K562 (cell line): ENCODE measurements around the gene NKAIN1. TPM values are rescaled to one million over a fixed set of nuclear protein-coding genes. Genes with fewer than 3 reads are reported as not detected.
A peak's percentile ranks its signal among the peaks of the same experiment; 100 is the strongest.

Source experiments
- ASH1L ChIP-seq: fragments of 450-650 bp; IDR thresholded peaks from 2 replicates; pipeline ENCODE4 v1.6.1; 2018; ENCODE audit warnings: borderline replicate concordance, mild to moderate bottlenecking, low read depth; ENCODE audit not compliant: partially characterized antibody
- CEBPB ChIP-seq: fragments of 450-650 bp; IDR thresholded peaks from 2 replicates; pipeline ENCODE4 v1.6.1; 2016; ENCODE audit warnings: missing genetic modification characterization, missing compliant biosample characterization
- DEAF1 ChIP-seq: fragments of 450-650 bp; formaldehyde crosslinking; IDR thresholded peaks from 2 replicates; pipeline ENCODE4 v1.4.0; 2020; ENCODE audit warnings: mild to moderate bottlenecking, moderate library complexity
- DMBX1 ChIP-seq: fragments of 250-450 bp; sonication (Bioruptor Pico); IDR thresholded peaks from 2 replicates; pipeline ENCODE4 v1.8.0; 2022; ENCODE audit warnings: inconsistent platforms, mild to moderate bottlenecking, moderate library complexity, borderline replicate concordance
- GABPA ChIP-seq: fragments of 200-800 bp; sonication (Bioruptor generic); conservative IDR thresholded peaks from 2 replicates; pipeline ENCODE4 v1.6.1; 2016; ENCODE audit warnings: low read depth, missing genetic modification characterization, missing compliant biosample characterization
- HDAC1 ChIP-seq, 2 experiments: fragments of 450-650 bp; IDR thresholded peaks; 2 replicates each; pipeline ENCODE4 v1.6.1; 2016 to 2017; ENCODE audit warnings: inconsistent platforms in 1 of 2, mild to moderate bottlenecking in 1 of 2, moderate library complexity in 1 of 2
- HDGF ChIP-seq: fragments of 450-650 bp; IDR thresholded peaks from 2 replicates; pipeline ENCODE4 v1.6.1; 2016
- JUNB ChIP-seq: fragments of 450-650 bp; formaldehyde crosslinking; conservative IDR thresholded peaks from 2 replicates; pipeline ENCODE4 v1.4.0; 2020; ENCODE audit warnings: mild to moderate bottlenecking
- KLF13 ChIP-seq: fragments of 450-650 bp; IDR thresholded peaks from 2 replicates; pipeline ENCODE4 v1.6.1; 2016; ENCODE audit warnings: missing genetic modification characterization, low read depth, mild to moderate bottlenecking, missing compliant biosample characterization, moderate library complexity, borderline replicate concordance
- NR1H2 ChIP-seq: sonication (generic); formaldehyde crosslinking; IDR thresholded peaks from 2 replicates; pipeline ENCODE4 v1.4.0; 2020; ENCODE audit warnings: mild to moderate bottlenecking, missing genetic modification reagents
- RBM25 ChIP-seq: fragments of 200-400 bp; formaldehyde crosslinking; IDR thresholded peaks from 2 replicates; pipeline ENCODE4 v1.6.1; 2018; ENCODE audit warnings: low read length, low read depth, moderate library complexity; ENCODE audit not compliant: severe bottlenecking
- RCOR1 ChIP-seq, 2 experiments: IDR thresholded peaks; 2 replicates each; pipeline ENCODE4 v1.6.1; 2012; ENCODE audit warnings: low read depth in 2 of 2, low read length in 2 of 2, borderline replicate concordance in 1 of 2, improper control_type of control experiment in 1 of 2
- SLC30A9 ChIP-seq: fragments of 250-450 bp; sonication (Bioruptor Pico); IDR thresholded peaks from 2 replicates; pipeline ENCODE4 v1.8.0; 2022; ENCODE audit warnings: mild to moderate bottlenecking, moderate library complexity
- SMARCA5 ChIP-seq: fragments of 450-650 bp; IDR thresholded peaks from 2 replicates; pipeline ENCODE4 v1.6.1; 2016
- STAT5B ChIP-seq: fragments of 250-450 bp; sonication (Bioruptor Pico); IDR thresholded peaks from 2 replicates; pipeline ENCODE4 v1.8.0; 2021; ENCODE audit warnings: mild to moderate bottlenecking, inconsistent platforms
- TCF3 ChIP-seq: sonication (generic); formaldehyde crosslinking; IDR thresholded peaks from 2 replicates; pipeline ENCODE4 v1.4.0; 2020; ENCODE audit warnings: mild to moderate bottlenecking, missing genetic modification reagents
- TCF7 ChIP-seq: sonication (generic); IDR thresholded peaks from 2 replicates; pipeline ENCODE4 v1.6.1; 2016; ENCODE audit warnings: antibody characterized with exemption, borderline replicate concordance
- THRAP3 ChIP-seq: fragments of 450-650 bp; IDR thresholded peaks from 2 replicates; pipeline ENCODE4 v1.6.1; 2016; ENCODE audit warnings: mild to moderate bottlenecking, inconsistent platforms, borderline replicate concordance
- VEZF1 ChIP-seq: fragments of 200-800 bp; sonication (Bioruptor generic); IDR thresholded peaks from 2 replicates; pipeline ENCODE4 v1.6.1; 2017; ENCODE audit warnings: missing genetic modification characterization, missing compliant biosample characterization
- XRCC4 ChIP-seq: IDR thresholded peaks from one replicate; pipeline ENCODE4 v1.6.1; 2011; ENCODE audit not compliant: insufficient read depth, insufficient read length; ENCODE audit errors: extremely low read depth
- ZBED1 ChIP-seq: IDR thresholded peaks from 2 replicates; pipeline ENCODE4 v1.6.1; 2014
- ZNF140 ChIP-seq: fragments of 250-450 bp; sonication (Bioruptor Pico); IDR thresholded peaks from 2 replicates; pipeline ENCODE4 v1.8.0; 2021; ENCODE audit warnings: moderate library complexity, mild to moderate bottlenecking, inconsistent platforms
- ZNF165 ChIP-seq: fragments of 250-450 bp; sonication (Bioruptor Pico); IDR thresholded peaks from 2 replicates; pipeline ENCODE4 v1.4.0; 2020; ENCODE audit warnings: borderline replicate concordance
- polyA plus RNA-seq, 8 experiments: library from polyadenylated mRNA; depleted of rRNA in 4 of 8; stranded (reverse) in 5 of 8; unstranded in 3 of 8; fragments of >200 nt; fragmentation: Nextera tagmentation in 2 of 8; fragmentation: Illumina TruSeq in 1 of 8; extraction: Ambion mirVana in 2 of 8; extraction: Trizol in 1 of 8; gene quantifications; 2 replicates each; pipeline versions ENCODE4 v1.2.1 to v1.2.3, GENCODE V29; 2011 to 2014; ENCODE audit warnings: inconsistent platforms in 1 of 8, missing spikeins in 1 of 8
- total RNA-seq, 7 experiments: library from RNA; depleted of rRNA in 6 of 7; stranded (reverse); fragments of >200 nt in 6 of 7; fragmentation: Illumina TruSeq in 2 of 7; extraction: Trizol in 2 of 7; gene quantifications; 2 replicates each; pipeline versions ENCODE4 v1.2.1 to v1.2.3, GENCODE V29; 2011 to 2021; ENCODE audit warnings: low replicate concordance in 1 of 7
- TF ChIP-seq, protein P1 (sequence below): fragments of 250-450 bp; sonication (Bioruptor Pico); IDR thresholded peaks from 2 replicates; pipeline ENCODE4 v1.5.1; 2021; ENCODE audit warnings: mild to moderate bottlenecking
- TF ChIP-seq, protein P2 (sequence below): sonication (generic); formaldehyde crosslinking; IDR thresholded peaks from 2 replicates; pipeline ENCODE4 v1.8.1; 2022; ENCODE audit warnings: missing genetic modification reagents

NKAIN1 gene
- total and polyA plus RNA-seq, 9 of the 15 experiments (the other 6 are each of a cell fraction or from before 2014, with no cell fraction given): 0.03 to 0.22 (median 0.04) TPM; not detected in 3

DNA sequence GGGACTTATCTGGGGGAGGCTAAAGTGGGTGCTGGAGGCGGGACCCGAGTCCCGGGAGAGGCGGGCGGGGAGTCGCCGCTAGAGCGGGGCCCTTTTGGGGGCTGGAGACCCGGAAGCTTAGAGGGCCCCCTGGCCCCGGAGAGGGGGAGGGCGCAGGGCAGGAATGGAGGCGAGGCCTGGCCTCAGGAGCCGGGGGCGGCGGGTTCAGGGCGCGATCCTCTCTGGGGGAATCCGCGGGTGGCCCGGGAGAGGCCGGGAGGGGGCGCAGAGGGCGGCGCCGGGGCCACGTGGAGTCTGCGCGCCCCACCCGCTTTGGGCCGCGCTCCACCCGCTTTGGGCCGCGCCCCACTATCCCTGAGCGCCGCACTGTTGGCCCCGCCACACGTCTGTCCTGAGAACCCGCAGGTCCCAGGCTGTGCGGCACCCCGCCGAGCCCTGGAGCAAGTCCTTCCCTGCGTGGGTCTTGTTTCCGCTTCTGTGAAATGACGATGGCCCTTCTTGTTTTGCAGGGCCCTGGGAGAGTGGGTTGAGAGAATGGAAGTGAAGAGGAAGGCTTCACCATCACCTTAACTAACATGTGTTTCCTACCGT lies 84.4 kb downstream of the NKAIN1 start (continued):
- TF ChIP-seq VEZF1 (peak; percentile 93), TCF3 (CRISPR knock-in tag) (no peak), SLC30A9 (no peak), SMARCA5 (no peak), DMBX1 (CRISPR knock-in tag) (peak; percentile 42; the same call in 1 of the 2 replicates), RBM25 (no peak), ASH1L (no peak), NR1H2 (CRISPR knock-in tag) (no peak), CEBPB (no peak), DEAF1 (CRISPR knock-in tag) (0 out of 2 replicates have a peak, but pooled peaks have one; percentile 31), THRAP3 (no peak), ZBED1 (no peak), KLF13 (tag) (peak; percentile 89), STAT5B (CRISPR knock-in tag) (no peak), JUNB (CRISPR knock-in tag) (0 out of 2 replicates have a peak, but pooled peaks have one; percentile 15), XRCC4 (no peak), HDGF (no peak), ZNF140 (CRISPR knock-in tag) (no peak), RCOR1 (IDR thresholded peaks at IDR 0.05; ENCODE audit: borderline replicate concordance in 1 of 2, low read depth in 2 of 2, low read length in 2 of 2) (peak in 1 of 2 experiments; percentile 47; a peak in 1 of 4 replicates), ZNF165 (CRISPR knock-in tag) (no peak), GABPA (tag) (peak; percentile 74), HDAC1 (IDR thresholded peaks at IDR 0.05) (peak in 1 of 2 experiments; percentile 98; a peak in 3 of 4 replicates), TCF7 (no peak)
- TF ChIP-seq, protein P1, sequence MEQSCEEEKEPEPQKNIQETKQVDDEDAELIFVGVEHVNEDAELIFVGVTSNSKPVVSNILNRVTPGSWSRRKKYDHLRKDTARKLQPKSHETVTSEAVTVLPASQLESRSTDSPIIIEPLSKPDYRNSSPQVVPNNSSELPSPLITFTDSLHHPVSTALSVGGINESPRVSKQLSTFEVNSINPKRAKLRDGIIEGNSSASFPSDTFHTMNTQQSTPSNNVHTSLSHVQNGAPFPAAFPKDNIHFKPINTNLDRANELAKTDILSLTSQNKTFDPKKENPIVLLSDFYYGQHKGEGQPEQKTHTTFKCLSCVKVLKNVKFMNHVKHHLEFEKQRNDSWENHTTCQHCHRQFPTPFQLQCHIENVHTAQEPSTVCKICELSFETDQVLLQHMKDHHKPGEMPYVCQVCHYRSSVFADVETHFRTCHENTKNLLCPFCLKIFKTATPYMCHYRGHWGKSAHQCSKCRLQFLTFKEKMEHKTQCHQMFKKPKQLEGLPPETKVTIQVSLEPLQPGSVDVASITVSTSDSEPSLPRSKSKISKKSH (CRISPR knock-in tag): no peak
- TF ChIP-seq, protein P2, sequence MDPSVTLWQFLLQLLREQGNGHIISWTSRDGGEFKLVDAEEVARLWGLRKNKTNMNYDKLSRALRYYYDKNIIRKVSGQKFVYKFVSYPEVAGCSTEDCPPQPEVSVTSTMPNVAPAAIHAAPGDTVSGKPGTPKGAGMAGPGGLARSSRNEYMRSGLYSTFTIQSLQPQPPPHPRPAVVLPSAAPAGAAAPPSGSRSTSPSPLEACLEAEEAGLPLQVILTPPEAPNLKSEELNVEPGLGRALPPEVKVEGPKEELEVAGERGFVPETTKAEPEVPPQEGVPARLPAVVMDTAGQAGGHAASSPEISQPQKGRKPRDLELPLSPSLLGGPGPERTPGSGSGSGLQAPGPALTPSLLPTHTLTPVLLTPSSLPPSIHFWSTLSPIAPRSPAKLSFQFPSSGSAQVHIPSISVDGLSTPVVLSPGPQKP: no peak
